ENCODE data around the gene POLR1E.

The POLR1E gene

GRCh38 chr9:37446401-37446800, 39.3 kb upstream of the POLR1E start:
- TF ChIP-seq CTCF (conservative IDR thresholded peaks at IDR 0.05; ENCODE audit: low read length) (no peak), EZH2phosphoT487 (IDR thresholded peaks at IDR 0.05; ENCODE audit: borderline replicate concordance) (no peak)
- no peaks in the 10 kb centered on the region for H3K9me3 ChIP-seq (ENCODE audit: insufficient read depth, low read depth, low read length)
- no peaks in the 10 kb centered on the region for H4K20me1 ChIP-seq (ENCODE audit: insufficient read depth, low read length, poor library complexity, severe bottlenecking)
- H2AFZ ChIP-seq (ENCODE audit: low read length), result no peak overlapping the region
- H3K79me2 ChIP-seq (ENCODE audit: insufficient read depth, low read length), result peaks cover 55% of the 10 kb centered on the region; the same call in 1 of the 2 replicates
- no peaks in the 10 kb centered on the region for H3F3A ChIP-seq (ENCODE audit: low read depth)
- H3K36me3 ChIP-seq (ENCODE audit: insufficient read depth, low read length), result peaks cover 26% of the 10 kb centered on the region; the same call in 1 of the 2 replicates
- no peak overlapping the region for H3K9ac ChIP-seq (ENCODE audit: low read depth, low read length, poor library complexity, severe bottlenecking)
- H3K4me2 ChIP-seq (ENCODE audit: low read depth, low read length, poor library complexity, severe bottlenecking), result no peak overlapping the region
- no peaks in the 10 kb centered on the region for H3K4me1 ChIP-seq (ENCODE audit: insufficient read depth, low read length, poor library complexity, severe bottlenecking)
- H3K4me3 ChIP-seq (ENCODE audit: low read length, poor library complexity, severe bottlenecking), result no peak overlapping the region
- H3K27me3 ChIP-seq (ENCODE audit: insufficient read depth, low read length, poor library complexity, severe bottlenecking), result no peaks in the 10 kb centered on the region
- no peaks in the 10 kb centered on the region for H3K9me2 ChIP-seq (replicated peaks; ENCODE audit: low read depth, low read length)

GRCh38 chr9:37447111-37447510, 38.6 kb upstream of the POLR1E start:
- H3K4me1 ChIP-seq (ENCODE audit: insufficient read depth, low read length, poor library complexity, severe bottlenecking), result no peaks in the 10 kb centered on the region
- H3K4me2 ChIP-seq (ENCODE audit: low read depth, low read length, poor library complexity, severe bottlenecking), result no peak overlapping the region
- peaks cover 18% of the 10 kb centered on the region; the same call in 1 of the 2 replicates for H3K36me3 ChIP-seq (ENCODE audit: insufficient read depth, low read length)
- no peaks in the 10 kb centered on the region for H3K9me2 ChIP-seq (replicated peaks; ENCODE audit: low read depth, low read length)
- H2AFZ ChIP-seq (ENCODE audit: low read length), result no peak overlapping the region
- no peak overlapping the region for H3K9ac ChIP-seq (ENCODE audit: low read depth, low read length, poor library complexity, severe bottlenecking)
- H3K27me3 ChIP-seq (ENCODE audit: insufficient read depth, low read length, poor library complexity, severe bottlenecking), result no peaks in the 10 kb centered on the region
- no peaks in the 10 kb centered on the region for H3F3A ChIP-seq (ENCODE audit: low read depth)
- H3K4me3 ChIP-seq (ENCODE audit: low read length, poor library complexity, severe bottlenecking), result no peak overlapping the region
- TF ChIP-seq EZH2phosphoT487 (IDR thresholded peaks at IDR 0.05; ENCODE audit: borderline replicate concordance), result no peak
- H3K79me2 ChIP-seq (ENCODE audit: insufficient read depth, low read length), result peaks cover 62% of the 10 kb centered on the region; the same call in 1 of the 2 replicates
- no peaks in the 10 kb centered on the region for H3K9me3 ChIP-seq (ENCODE audit: insufficient read depth, low read depth, low read length)
- H4K20me1 ChIP-seq (ENCODE audit: insufficient read depth, low read length, poor library complexity, severe bottlenecking), result peaks cover 2% of the 10 kb centered on the region

GRCh38 chr9:37449862-37450632, 35.7 kb upstream of the POLR1E start:
- Histone ChIP-seq H3K9me2 (replicated peaks; ENCODE audit: low read depth, low read length) (no peaks in the 10 kb centered on the region), H3K27me3 (ENCODE audit: insufficient read depth, low read length, poor library complexity, severe bottlenecking) (no peaks in the 10 kb centered on the region), H3K4me3 (ENCODE audit: low read length, poor library complexity, severe bottlenecking) (no peak overlapping the region), H4K20me1 (ENCODE audit: insufficient read depth, low read length, poor library complexity, severe bottlenecking) (peaks cover 23% of the 10 kb centered on the region), H3K79me2 (ENCODE audit: insufficient read depth, low read length) (peaks cover 76% of the 10 kb centered on the region), H3K9me3 (ENCODE audit: insufficient read depth, low read depth, low read length) (no peaks in the 10 kb centered on the region), H3K4me1 (ENCODE audit: insufficient read depth, low read length, poor library complexity, severe bottlenecking) (peaks cover 5% of the 10 kb centered on the region), H3K9ac (ENCODE audit: low read depth, low read length, poor library complexity, severe bottlenecking) (no peak overlapping the region), H2AFZ (ENCODE audit: low read length) (no peak overlapping the region), H3K36me3 (ENCODE audit: insufficient read depth, low read length) (peaks cover 10% of the 10 kb centered on the region; the same call in 1 of the 2 replicates), H3K4me2 (ENCODE audit: low read depth, low read length, poor library complexity, severe bottlenecking) (no peak overlapping the region), H3F3A (ENCODE audit: low read depth) (no peaks in the 10 kb centered on the region)
- TF ChIP-seq CTCF (conservative IDR thresholded peaks at IDR 0.05; ENCODE audit: low read length) (no peak), EZH2phosphoT487 (IDR thresholded peaks at IDR 0.05; ENCODE audit: borderline replicate concordance) (no peak)
